ENCODE results near the gene DNAH8. TPM values are rescaled to one million over a fixed set of nuclear protein-coding genes. Genes with fewer than 3 reads are reported as not detected.

Gene DNAH8
- total and polyA plus RNA-seq, 11 donors, result 0.02 to 0.50 (median 0.02) TPM; not detected in 8

GRCh38 chr6:38988736-38989449 lies 273.8 kb downstream of the DNAH8 start:
- WGBS, 4 donors, result 50 to 61% (median 56%) methylated on average over 8 of the region's 8 CpGs
- no peak for TF ChIP-seq POLR2A (IDR thresholded peaks at IDR 0.05)
- TF ChIP-seq, protein P1, sequence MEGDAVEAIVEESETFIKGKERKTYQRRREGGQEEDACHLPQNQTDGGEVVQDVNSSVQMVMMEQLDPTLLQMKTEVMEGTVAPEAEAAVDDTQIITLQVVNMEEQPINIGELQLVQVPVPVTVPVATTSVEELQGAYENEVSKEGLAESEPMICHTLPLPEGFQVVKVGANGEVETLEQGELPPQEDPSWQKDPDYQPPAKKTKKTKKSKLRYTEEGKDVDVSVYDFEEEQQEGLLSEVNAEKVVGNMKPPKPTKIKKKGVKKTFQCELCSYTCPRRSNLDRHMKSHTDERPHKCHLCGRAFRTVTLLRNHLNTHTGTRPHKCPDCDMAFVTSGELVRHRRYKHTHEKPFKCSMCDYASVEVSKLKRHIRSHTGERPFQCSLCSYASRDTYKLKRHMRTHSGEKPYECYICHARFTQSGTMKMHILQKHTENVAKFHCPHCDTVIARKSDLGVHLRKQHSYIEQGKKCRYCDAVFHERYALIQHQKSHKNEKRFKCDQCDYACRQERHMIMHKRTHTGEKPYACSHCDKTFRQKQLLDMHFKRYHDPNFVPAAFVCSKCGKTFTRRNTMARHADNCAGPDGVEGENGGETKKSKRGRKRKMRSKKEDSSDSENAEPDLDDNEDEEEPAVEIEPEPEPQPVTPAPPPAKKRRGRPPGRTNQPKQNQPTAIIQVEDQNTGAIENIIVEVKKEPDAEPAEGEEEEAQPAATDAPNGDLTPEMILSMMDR (IDR thresholded peaks at IDR 0.05), result no peak

GRCh38 chr6:38990475-38990874 lies 275.4 kb downstream of the DNAH8 start:
- no peak for TF ChIP-seq POLR2A (IDR thresholded peaks at IDR 0.05)
- TF ChIP-seq, protein P1 (IDR thresholded peaks at IDR 0.05), result no peak
- Histone ChIP-seq H3K9me3 (no peaks in the 10 kb centered on the region), H3K27ac (no peak overlapping the region), H3K27me3 (peaks cover 0 to 23% (median 0%) of the 10 kb centered on the region in 9 donors), H3K36me3 (no peaks in the 10 kb centered on the region), H3K4me1 (no peaks in the 10 kb centered on the region), H3K4me3 (no peak overlapping the region)
- ATAC-seq (no peak), DNase-seq (no peak)
- intact Hi-C loops (cut with DNase I), result loop anchor here in 2 of 10 donors (10.0 kb wide), 2 partner anchors 114 to 174 kb away; no protein-coding TSS in a partner anchor
- WGBS, 4 donors, result 49 to 69% (median 63%) methylated on average over 5 of the region's 5 CpGs

More at GRCh38 chr6:38988736-38989449, 273.8 kb downstream of the DNAH8 start:
- Histone ChIP-seq H3K36me3 (no peaks in the 10 kb centered on the region), H3K4me1 (no peaks in the 10 kb centered on the region), H3K27ac (no peak overlapping the region), H3K27me3 (peaks cover 0 to 28% (median 0%) of the 10 kb centered on the region in 9 donors), H3K9me3 (no peaks in the 10 kb centered on the region), H3K4me3 (no peak overlapping the region)
- intact Hi-C loops (cut with DNase I), result loop anchor here in 1 of 10 donors (10.0 kb wide), 1 partner anchor 176 kb away; no protein-coding TSS in a partner anchor
- DNase-seq (no peak), ATAC-seq (no peak)

DNA sequence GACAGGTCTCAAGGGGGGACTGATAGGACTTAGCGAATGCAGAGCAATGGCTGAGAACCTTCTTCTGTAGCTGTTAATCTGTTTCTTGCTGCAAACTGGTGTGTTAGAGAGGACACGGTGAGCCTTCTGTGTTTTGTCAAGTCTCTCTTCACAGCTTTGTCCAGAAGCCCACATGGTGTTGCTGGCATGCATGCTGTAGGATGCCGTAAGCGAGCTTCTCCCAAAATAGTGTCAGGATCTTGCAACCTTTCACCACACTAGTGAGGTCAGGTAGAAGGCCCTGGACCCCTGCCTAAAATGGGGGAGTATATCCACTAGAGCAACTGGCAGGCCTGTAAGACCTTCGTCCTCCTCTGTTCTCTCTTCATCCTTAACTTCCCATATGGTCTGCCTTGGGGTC lies 281.6 kb downstream of the DNAH8 start:
- TF ChIP-seq, protein P1 (IDR thresholded peaks at IDR 0.05), result no peak
- no peak for TF ChIP-seq POLR2A (IDR thresholded peaks at IDR 0.05)
- no peak overlapping the region for H3K4me3 ChIP-seq
- no peaks in the 10 kb centered on the region for H3K36me3 ChIP-seq
- H3K9me3 ChIP-seq, result no peaks in the 10 kb centered on the region
- WGBS, 4 donors, result 30 to 59% (median 44%) methylated on average over 5 of the region's 5 CpGs
- DNase-seq (peak in 2 of 5 donors; percentile 18 to 42), ATAC-seq (peak in 3 of 4 donors; percentile 54 to 71 (median 69))
- peaks cover 0 to 9% (median 0%) of the 10 kb centered on the region in 12 donors for H3K4me1 ChIP-seq
- intact Hi-C loops (cut with DNase I), result loop anchor here in 3 of 10 donors (5.0 to 10.0 kb wide), 4 partner anchors 66 to 311 kb away; no protein-coding TSS in a partner anchor
- H3K27me3 ChIP-seq, result peaks cover 0 to 22% (median 4%) of the 10 kb centered on the region in 9 donors
- no peak overlapping the region for H3K27ac ChIP-seq

DNA sequence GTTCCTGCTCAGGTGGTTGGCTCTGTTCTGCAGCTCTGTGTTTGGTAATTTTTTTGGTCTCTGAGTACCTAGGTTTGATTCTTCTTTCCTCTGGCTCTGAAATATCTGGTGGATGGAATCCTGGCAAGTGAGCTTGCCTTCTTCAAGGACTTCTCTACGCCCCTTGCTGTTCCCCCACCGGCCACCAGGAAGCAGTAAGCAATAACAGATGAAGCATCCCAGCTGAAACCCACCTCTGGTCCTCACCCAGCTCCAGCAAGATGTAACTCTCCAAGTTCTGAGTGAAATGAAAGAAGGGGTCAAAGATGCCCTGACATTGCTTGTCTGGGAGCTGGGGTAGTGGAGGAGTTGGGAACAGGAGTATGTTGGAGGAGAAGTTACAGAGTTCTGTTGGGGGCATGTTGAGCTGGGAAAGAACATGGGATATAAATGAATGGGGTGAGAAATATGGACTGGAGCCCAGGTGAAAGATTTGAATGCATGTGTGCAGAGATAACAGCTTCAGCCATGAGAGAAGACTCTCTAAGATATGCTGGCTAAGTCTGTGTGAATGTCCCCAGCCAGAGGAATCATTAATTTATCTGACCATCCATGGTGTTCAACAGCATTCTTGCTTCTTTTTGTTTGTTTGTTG lies 282.1 kb downstream of the DNAH8 start:
- Histone ChIP-seq H3K27me3 (peaks cover 0 to 22% (median 4%) of the 10 kb centered on the region in 9 donors), H3K4me1 (peaks cover 0 to 9% (median 0%) of the 10 kb centered on the region in 12 donors), H3K27ac (no peak overlapping the region), H3K9me3 (no peaks in the 10 kb centered on the region), H3K4me3 (no peak overlapping the region), H3K36me3 (no peaks in the 10 kb centered on the region)
- TF ChIP-seq, protein P1 (IDR thresholded peaks at IDR 0.05), result peak; percentile 29 to 61 (median 44)
- TF ChIP-seq POLR2A (IDR thresholded peaks at IDR 0.05), result no peak
- DNase-seq (peak in 4 of 5 donors; percentile 22 to 60 (median 28)), ATAC-seq (peak in 1 of 4 donors; percentile 41)
- intact Hi-C loops (cut with DNase I), result loop anchor here in 3 of 10 donors (5.0 to 10.0 kb wide), 4 partner anchors 65 to 310 kb away; no protein-coding TSS in a partner anchor
- 20 to 28% (median 21%) methylated on average over 2 of the region's 2 CpGs for WGBS, 4 donors
